Fibroblast of skin of right biceps (primary cell): ENCODE results near the gene NUBP1.

ENCODE experiments used
- DNase-seq: peaks from one replicate; pipeline ENCODE4 v3.0.0-alpha.2; 2013

NUBP1 gene

GRCh38 chr16:10808850-10809249 is 65.2 kb downstream of the NUBP1 start:
- no peak for DNase-seq

GRCh38 chr16:10809706-10810105 is 66.1 kb downstream of the NUBP1 start:
- no peak for DNase-seq

DNA sequence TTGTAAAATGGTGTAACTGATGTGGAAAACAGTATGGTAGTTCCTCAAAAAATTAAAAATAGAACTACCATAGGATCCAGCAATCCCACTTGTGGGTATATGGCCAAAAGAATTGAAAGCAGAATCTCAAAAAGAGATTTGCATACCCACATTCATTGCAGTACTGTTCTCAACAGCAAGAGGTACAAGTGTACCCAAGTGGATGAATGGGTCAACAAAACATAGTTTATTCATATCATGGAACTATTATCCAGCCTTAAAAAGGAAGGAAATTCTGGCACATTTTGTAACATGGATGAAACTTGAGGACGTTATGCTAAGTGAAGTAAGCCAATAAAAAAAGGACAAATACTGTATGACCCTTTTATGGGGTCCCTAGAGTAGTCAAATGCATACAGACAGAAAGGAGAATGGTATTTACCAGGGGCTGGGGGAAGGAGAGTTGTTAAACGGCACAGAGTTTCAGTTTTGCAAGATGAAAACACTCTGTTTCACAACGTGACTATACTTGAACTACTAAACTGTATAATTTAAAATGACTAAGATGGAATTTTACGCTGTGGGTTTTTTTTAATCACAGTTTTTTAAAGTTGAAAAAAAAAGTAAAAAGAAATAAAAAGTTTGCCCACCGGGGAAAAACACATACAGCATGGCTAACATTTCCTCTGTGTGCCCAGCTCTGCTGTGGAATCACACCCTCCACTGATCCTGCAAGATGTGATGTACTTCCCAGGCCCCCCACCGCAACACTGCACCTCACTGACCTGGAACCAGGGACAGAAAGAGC is 68.9 kb downstream of the NUBP1 start:
- DNase-seq, result no peak

- DNase-seq, result no peak
These were observed 69.4 kb downstream of the NUBP1 start for GRCh38 chr16:10813099-10813455.

DNA sequence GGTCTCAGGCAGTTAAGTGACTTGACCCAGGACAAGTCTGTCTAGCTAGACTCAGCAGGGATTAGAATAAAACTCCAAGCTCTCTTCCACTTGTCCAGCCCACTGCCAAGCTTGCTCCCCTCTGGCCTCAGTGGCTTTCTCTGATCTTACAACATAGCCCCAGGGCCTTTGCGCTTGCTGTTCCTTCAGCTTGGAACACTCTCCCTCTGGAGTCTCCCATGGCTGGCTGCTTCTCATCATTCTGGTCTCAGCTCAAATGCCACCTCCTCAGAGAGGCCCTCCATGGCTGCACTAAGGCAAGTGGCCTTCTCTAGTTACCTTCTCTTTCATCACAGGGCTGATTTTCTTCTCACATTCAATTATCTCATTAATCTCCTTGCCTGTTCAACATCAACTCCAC is 73.9 kb downstream of the NUBP1 start:
- no peak for DNase-seq

DNA sequence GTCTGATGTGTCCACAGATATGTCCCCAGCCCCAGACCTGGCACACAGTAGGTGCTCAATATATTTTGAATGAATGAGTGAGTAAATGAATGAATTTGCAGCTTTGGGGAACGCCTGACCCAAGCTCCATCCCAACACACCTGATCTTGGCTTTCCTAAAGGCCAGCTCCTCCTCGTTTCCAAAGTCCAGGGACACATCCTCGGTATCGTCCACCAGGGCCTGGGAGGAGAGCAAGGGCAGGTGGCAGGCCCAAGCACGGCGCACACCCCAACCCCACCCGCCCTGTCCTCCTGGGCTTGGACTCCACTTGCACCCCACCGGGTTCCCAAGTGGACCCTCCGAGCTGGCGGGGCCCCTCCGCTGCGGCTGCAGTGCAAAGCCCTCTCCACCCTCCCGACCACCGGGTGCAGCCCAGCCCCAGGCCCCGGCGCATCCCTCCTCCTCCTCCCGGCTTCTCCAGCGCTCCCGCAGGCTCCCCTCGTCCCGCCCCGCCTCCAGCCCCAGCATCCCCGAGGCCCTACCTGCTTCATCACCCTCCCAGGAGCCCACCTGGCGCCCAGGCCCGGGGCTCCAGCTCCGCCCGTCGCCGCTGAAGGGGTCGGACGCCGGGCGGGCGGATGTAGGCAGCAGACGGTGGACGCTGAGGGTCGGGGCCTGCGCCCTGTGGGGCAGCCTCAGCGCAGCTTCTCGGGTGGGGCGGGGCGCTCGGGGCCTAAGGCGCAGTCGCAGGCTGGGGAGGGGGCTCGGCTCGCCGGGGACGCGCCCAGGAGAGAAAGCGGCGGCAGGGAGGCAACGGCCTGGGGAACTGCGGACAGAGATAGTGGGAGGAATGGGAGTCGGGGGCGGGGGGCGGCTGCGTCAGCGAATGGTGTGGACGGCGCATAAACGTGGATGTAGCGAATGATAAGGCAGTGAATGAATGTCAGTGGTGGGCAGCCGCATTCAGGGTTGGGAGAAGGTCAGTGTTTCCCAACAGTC is 74.6 kb downstream of the NUBP1 start, which contains the start of gene TVP23A:
Gene TVP23A, minus strand, starts transcription at position 832 of the 979 bp plus-strand sequence. Its CDS starts 301 bp downstream, at position 531.
- no peak for DNase-seq
